BLaER1 (cell line): Measurements from ENCODE around the gene NFS1.
A peak's percentile ranks its signal among the peaks of the same experiment; 100 is the strongest.
"Not testable (repeated sequence)": the region's sequence is repeated elsewhere in the genome, so short reads cannot be mapped to it uniquely, and the experiment has no call there.

Experiments used
- H3K27ac ChIP-seq: shearing (Covaris generic); formaldehyde crosslinking; 2 replicates; pipeline ENCODE4 v1.8.1; 2022
- H3K27me3 ChIP-seq: shearing (Covaris generic); formaldehyde crosslinking; 2 replicates; pipeline ENCODE4 v1.8.1; 2022
- H3K36me3 ChIP-seq: shearing (Covaris generic); formaldehyde crosslinking; 2 replicates; pipeline ENCODE4 v1.8.1; 2022
- H3K4me1 ChIP-seq: shearing (Covaris generic); formaldehyde crosslinking; 2 replicates; pipeline ENCODE4 v1.8.1; 2022
- H3K4me2 ChIP-seq: shearing (Covaris generic); formaldehyde crosslinking; 2 replicates; pipeline ENCODE4 v1.8.1; 2022
- H3K4me3 ChIP-seq: shearing (Covaris generic); formaldehyde crosslinking; 2 replicates; pipeline ENCODE4 v1.8.1; 2022
- H3K9ac ChIP-seq: shearing (Covaris generic); formaldehyde crosslinking; 2 replicates; pipeline ENCODE4 v1.8.1; 2022
- H3K9me3 ChIP-seq: shearing (Covaris generic); formaldehyde crosslinking; 2 replicates; pipeline ENCODE4 v1.8.1; 2022
- H4K20me1 ChIP-seq: shearing (Covaris generic); formaldehyde crosslinking; 2 replicates; pipeline ENCODE4 v1.8.1; 2022
- Cebpa-rat ChIP-seq: shearing (Covaris generic); IDR thresholded peaks from 2 replicates; pipeline ENCODE4 v1.8.1; 2022

The NFS1 gene

GRCh38 chr20:35720165-35721123 lies 21.3 kb upstream of the NFS1 start:
- H3K9me3 ChIP-seq, result no peaks in the 10 kb centered on the region
- H3K4me1 ChIP-seq, result peaks cover 10% of the 10 kb centered on the region
- H4K20me1 ChIP-seq, result peaks cover 100% of the 10 kb centered on the region
- no peak overlapping the region for H3K9ac ChIP-seq
- no peak for TF ChIP-seq Cebpa-rat
- no peaks in the 10 kb centered on the region for H3K27me3 ChIP-seq
- H3K36me3 ChIP-seq, result peaks cover 100% of the 10 kb centered on the region
- H3K4me3 ChIP-seq, result no peak overlapping the region
- H3K27ac ChIP-seq, result no peak overlapping the region
- H3K4me2 ChIP-seq, result no peak overlapping the region

- H3K27ac ChIP-seq, result no peak overlapping the region
- H3K9ac ChIP-seq, result no peak overlapping the region
- H3K4me3 ChIP-seq, result no peak overlapping the region
- no peak overlapping the region for H3K4me2 ChIP-seq
- TF ChIP-seq Cebpa-rat, result no peak
- H3K9me3 ChIP-seq, result no peaks in the 10 kb centered on the region
- H3K36me3 ChIP-seq, result peaks cover 100% of the 10 kb centered on the region
- peaks cover 100% of the 10 kb centered on the region for H4K20me1 ChIP-seq
- H3K27me3 ChIP-seq, result no peaks in the 10 kb centered on the region
- peaks cover 17% of the 10 kb centered on the region for H3K4me1 ChIP-seq
Measured at GRCh38 chr20:35719717-35720116, 20.6 kb upstream of the NFS1 start.

- H3K4me1 ChIP-seq, result peaks cover 24% of the 10 kb centered on the region
- no peak for TF ChIP-seq Cebpa-rat
- H3K27me3 ChIP-seq, result no peaks in the 10 kb centered on the region
- no peak overlapping the region for H3K27ac ChIP-seq
- H4K20me1 ChIP-seq, result peaks cover 100% of the 10 kb centered on the region
- H3K9me3 ChIP-seq, result no peaks in the 10 kb centered on the region
- H3K36me3 ChIP-seq, result peaks cover 100% of the 10 kb centered on the region
- no peak overlapping the region for H3K4me3 ChIP-seq
- no peak overlapping the region for H3K9ac ChIP-seq
- no peak overlapping the region for H3K4me2 ChIP-seq
Measured at GRCh38 chr20:35718972-35719635, 20.0 kb upstream of the NFS1 start.

GRCh38 chr20:35718321-35718720 lies 19.2 kb upstream of the NFS1 start:
- not testable (repeated sequence) for H3K27ac ChIP-seq
- H4K20me1 ChIP-seq, result peaks cover 100% of the 10 kb centered on the region

GRCh38 chr20:35716330-35716729 lies 17.2 kb upstream of the NFS1 start:
- Histone ChIP-seq H3K4me3 (no peak overlapping the region), H3K4me1 (peaks cover 30% of the 10 kb centered on the region), H4K20me1 (peaks cover 100% of the 10 kb centered on the region), H3K36me3 (peaks cover 97% of the 10 kb centered on the region), H3K27ac (no peak overlapping the region), H3K9ac (no peak overlapping the region), H3K4me2 (no peak overlapping the region), H3K27me3 (no peaks in the 10 kb centered on the region), H3K9me3 (no peaks in the 10 kb centered on the region)
- no peak for TF ChIP-seq Cebpa-rat

More at GRCh38 chr20:35718321-35718720, 19.2 kb upstream of the NFS1 start:
- H3K4me2 ChIP-seq, H3K27me3 ChIP-seq, H3K9ac ChIP-seq, H3K4me3 ChIP-seq, H3K9me3 ChIP-seq: not testable (repeated sequence)
- peaks cover 100% of the 10 kb centered on the region for H3K36me3 ChIP-seq
- peaks cover 30% of the 10 kb centered on the region for H3K4me1 ChIP-seq

GRCh38 chr20:35715652-35716051 lies 16.5 kb upstream of the NFS1 start:
- no peaks in the 10 kb centered on the region for H3K27me3 ChIP-seq
- H3K4me2 ChIP-seq, result no peak overlapping the region
- no peak for TF ChIP-seq Cebpa-rat
- peaks cover 30% of the 10 kb centered on the region for H3K4me1 ChIP-seq
- H3K27ac ChIP-seq, result no peak overlapping the region
- no peak overlapping the region for H3K4me3 ChIP-seq
- H3K9me3 ChIP-seq, result no peaks in the 10 kb centered on the region
- H4K20me1 ChIP-seq, result peaks cover 100% of the 10 kb centered on the region
- H3K9ac ChIP-seq, result no peak overlapping the region
- peaks cover 97% of the 10 kb centered on the region for H3K36me3 ChIP-seq

GRCh38 chr20:35714127-35714526 lies 15.0 kb upstream of the NFS1 start:
- Histone ChIP-seq H3K27ac (no peak overlapping the region), H3K4me3 (no peak overlapping the region), H3K9me3 (no peaks in the 10 kb centered on the region), H3K36me3 (peaks cover 97% of the 10 kb centered on the region), H3K9ac (no peak overlapping the region), H4K20me1 (peaks cover 100% of the 10 kb centered on the region), H3K27me3 (no peaks in the 10 kb centered on the region), H3K4me2 (no peak overlapping the region), H3K4me1 (peaks cover 30% of the 10 kb centered on the region)
- TF ChIP-seq Cebpa-rat, result no peak

- H3K27me3 ChIP-seq, H3K9me3 ChIP-seq, H3K4me3 ChIP-seq, H3K4me2 ChIP-seq, H3K27ac ChIP-seq, H3K9ac ChIP-seq: not testable (repeated sequence)
- H3K36me3 ChIP-seq, result peaks cover 97% of the 10 kb centered on the region
- H3K4me1 ChIP-seq, result peaks cover 30% of the 10 kb centered on the region
- TF ChIP-seq Cebpa-rat, result 0 out of 2 replicates have a peak, but pooled peaks have one; percentile 8
- H4K20me1 ChIP-seq, result peaks cover 100% of the 10 kb centered on the region
Measured at GRCh38 chr20:35713120-35713519, 14.0 kb upstream of the NFS1 start.

- H3K36me3 ChIP-seq, result peaks cover 97% of the 10 kb centered on the region
Measured at GRCh38 chr20:35711588-35712209, 12.5 kb upstream of the NFS1 start.

More at GRCh38 chr20:35711588-35712209, 12.5 kb upstream of the NFS1 start:
- no peak overlapping the region for H3K4me3 ChIP-seq
- no peaks in the 10 kb centered on the region for H3K9me3 ChIP-seq
- H3K4me1 ChIP-seq, result peaks cover 30% of the 10 kb centered on the region
- H3K9ac ChIP-seq, result no peak overlapping the region
- H3K27ac ChIP-seq, result no peak overlapping the region
- no peak for TF ChIP-seq Cebpa-rat
- H3K27me3 ChIP-seq, result no peaks in the 10 kb centered on the region
- peaks cover 100% of the 10 kb centered on the region for H4K20me1 ChIP-seq
- no peak overlapping the region for H3K4me2 ChIP-seq
